ENCODE measurements around the gene SLA2. TPM values are rescaled to one million over a fixed set of nuclear protein-coding genes. Genes with fewer than 3 reads are reported as not detected.

The SLA2 gene
- total RNA-seq, 2 experiments from 2014 or later = 48.7 to 52.6 TPM

DNA sequence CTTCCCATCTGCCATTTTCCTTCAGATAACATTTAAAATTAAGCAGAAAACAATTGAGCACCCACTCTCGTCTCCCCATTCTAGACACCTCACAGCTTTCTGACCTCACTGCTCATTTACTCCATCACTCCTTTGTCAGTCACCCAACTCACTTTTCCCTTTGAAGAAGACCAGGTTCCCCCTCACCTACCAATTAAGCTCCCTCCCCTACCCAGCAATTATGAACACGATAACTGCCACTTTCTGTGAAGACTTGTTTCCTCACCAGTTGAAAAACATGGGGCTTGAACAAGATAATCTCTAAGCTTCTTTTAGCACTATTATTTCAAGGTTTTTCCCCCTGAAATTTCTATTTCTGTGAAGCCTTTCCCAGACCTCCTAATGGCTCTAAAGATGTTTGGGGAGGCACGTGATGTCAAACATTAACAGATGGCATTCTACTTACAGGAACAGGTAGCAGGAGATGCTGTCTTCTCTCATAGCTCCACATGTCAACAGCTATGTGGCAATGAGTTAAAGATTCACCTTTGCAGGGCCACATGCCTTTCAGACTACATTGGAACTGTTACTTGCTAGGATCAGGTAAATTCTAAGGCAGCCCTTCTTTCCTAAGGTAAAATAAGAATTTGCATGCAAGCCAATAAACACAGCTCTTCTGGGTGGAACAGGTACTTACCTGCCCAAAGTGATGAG is 24.8 kb upstream of the SLA2 start:
- H3K4me1 Mint-ChIP-seq = no peaks in the 10 kb centered on the region
- POLR2A ChIA-PET = no interaction called here
- CTCF ChIA-PET = interaction anchor here (1.2 to 1.5 kb wide), 3 partner anchors 84 to 114 kb away, joined by 3 read pairs; no protein-coding TSS in a partner anchor
- ATAC-seq (no peak), DNase-seq (no peak)
- H3K27me3 Mint-ChIP-seq = no peaks in the 10 kb centered on the region
- H3K9me3 Mint-ChIP-seq (ENCODE audit: low read depth) = no peaks in the 10 kb centered on the region
- H3K4me3 Mint-ChIP-seq = no peak overlapping the region
- peaks cover 3% of the 10 kb centered on the region for H3K36me3 Mint-ChIP-seq (ENCODE audit: low read depth)
- H3K27ac Mint-ChIP-seq = no peak overlapping the region
- intact Hi-C loops (cut with DNase I, micrococcal nuclease) = no loop called here

DNA sequence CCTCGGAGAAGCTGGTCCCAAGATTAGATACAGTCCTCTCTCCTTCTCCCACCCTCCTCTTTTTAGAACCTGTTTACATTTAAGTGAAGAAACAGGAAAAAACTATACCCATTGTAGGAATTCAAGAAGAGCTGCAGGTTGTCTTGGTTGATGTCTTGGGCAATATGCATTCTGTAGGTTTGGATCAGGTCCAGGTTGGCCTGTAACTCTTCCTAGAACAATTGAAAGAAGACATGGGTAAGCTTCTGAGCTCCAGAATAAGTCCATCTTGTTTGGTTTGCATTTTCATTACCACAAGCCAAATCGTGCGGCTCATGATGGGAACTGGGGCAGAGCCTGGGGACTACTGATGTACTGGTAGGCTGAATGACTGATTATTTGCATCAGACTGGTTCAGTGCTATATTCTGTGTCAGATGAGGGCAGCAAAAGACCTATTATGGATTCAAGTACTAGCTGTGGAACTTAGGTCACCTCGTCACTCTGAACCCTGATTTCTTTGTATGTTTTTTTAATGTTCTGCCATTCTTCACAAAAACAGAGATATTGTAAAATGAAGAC is 20.3 kb upstream of the SLA2 start:
- CTCF ChIA-PET = interaction anchor here (0.6 to 2.1 kb wide), 5 partner anchors 12 to 169 kb away, joined by 3 to 9 read pairs (median 4); no protein-coding TSS in a partner anchor
- POLR2A ChIA-PET = interaction anchor here (0.6 kb wide), 1 partner anchor 49 kb away, joined by 6 read pairs; no protein-coding TSS in a partner anchor
- intact Hi-C loops (cut with DNase I, micrococcal nuclease) = no loop called here
- H3K27me3 Mint-ChIP-seq = no peaks in the 10 kb centered on the region
- H3K4me1 Mint-ChIP-seq = no peaks in the 10 kb centered on the region
- ATAC-seq (no peak), DNase-seq (no peak)
- no peak overlapping the region for H3K4me3 Mint-ChIP-seq
- H3K27ac Mint-ChIP-seq = no peak overlapping the region
- peaks cover 6% of the 10 kb centered on the region for H3K36me3 Mint-ChIP-seq (ENCODE audit: low read depth)
- no peaks in the 10 kb centered on the region for H3K9me3 Mint-ChIP-seq (ENCODE audit: low read depth)

DNA sequence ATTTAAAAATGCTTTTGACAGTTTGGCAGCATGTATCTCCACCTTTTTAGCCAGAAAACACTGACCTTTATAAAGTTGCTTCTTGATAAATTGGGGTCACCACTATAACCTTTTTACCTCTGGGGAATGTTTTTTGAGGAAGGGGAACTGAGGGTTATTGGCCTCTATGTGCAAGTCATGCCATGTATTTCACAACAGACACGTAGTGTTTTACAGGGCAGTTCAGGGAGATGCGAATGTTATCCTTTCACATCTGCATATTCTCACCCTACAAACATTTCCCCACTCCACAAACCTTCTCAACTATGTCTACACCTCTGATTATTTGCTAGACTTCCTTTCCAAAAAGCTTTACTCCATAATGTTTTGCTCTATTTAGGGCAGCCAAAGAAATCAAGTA is 17.0 kb upstream of the SLA2 start:
- H3K27me3 Mint-ChIP-seq = no peaks in the 10 kb centered on the region

DNA sequence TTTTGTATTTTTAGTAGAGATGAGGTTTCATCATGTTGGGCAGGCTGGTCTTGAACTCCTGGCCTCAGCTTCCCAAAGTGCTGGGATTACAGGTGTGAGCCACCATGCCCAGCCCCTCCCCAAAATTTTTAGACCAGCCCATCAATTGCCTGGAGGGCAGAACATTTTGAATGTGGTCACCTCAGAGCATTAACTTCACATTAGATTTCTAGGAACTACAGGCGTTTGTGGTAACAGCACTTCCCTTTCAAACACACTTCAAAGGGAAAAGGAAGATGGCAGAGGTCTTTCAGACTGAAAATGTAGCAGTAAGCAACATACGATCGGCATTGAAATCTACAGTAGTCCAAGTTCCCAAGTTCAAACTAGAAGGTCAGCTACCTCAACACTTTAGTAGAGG is 12.3 kb upstream of the SLA2 start:
- no peak for DNase-seq
- CTCF ChIA-PET = interaction anchor here (0.7 to 0.8 kb wide), 2 partner anchors 10 to 116 kb away, joined by 3 read pairs; partner anchors contain the start of gene DSN1
- H3K36me3 Mint-ChIP-seq (ENCODE audit: low read depth) = peaks cover 3% of the 10 kb centered on the region

More for the DNA sequence above, 17.0 kb upstream of the SLA2 start:
- no peak overlapping the region for H3K4me3 Mint-ChIP-seq
- ATAC-seq (no peak), DNase-seq (no peak)
- ChIA-PET CTCF (no interaction called here), POLR2A (no interaction called here)
- intact Hi-C loops (cut with DNase I, micrococcal nuclease) = no loop called here
- peaks cover 6% of the 10 kb centered on the region for H3K36me3 Mint-ChIP-seq (ENCODE audit: low read depth)
- H3K27ac Mint-ChIP-seq = no peak overlapping the region
- peaks cover 12% of the 10 kb centered on the region for H3K4me1 Mint-ChIP-seq
- no peaks in the 10 kb centered on the region for H3K9me3 Mint-ChIP-seq (ENCODE audit: low read depth)

DNA sequence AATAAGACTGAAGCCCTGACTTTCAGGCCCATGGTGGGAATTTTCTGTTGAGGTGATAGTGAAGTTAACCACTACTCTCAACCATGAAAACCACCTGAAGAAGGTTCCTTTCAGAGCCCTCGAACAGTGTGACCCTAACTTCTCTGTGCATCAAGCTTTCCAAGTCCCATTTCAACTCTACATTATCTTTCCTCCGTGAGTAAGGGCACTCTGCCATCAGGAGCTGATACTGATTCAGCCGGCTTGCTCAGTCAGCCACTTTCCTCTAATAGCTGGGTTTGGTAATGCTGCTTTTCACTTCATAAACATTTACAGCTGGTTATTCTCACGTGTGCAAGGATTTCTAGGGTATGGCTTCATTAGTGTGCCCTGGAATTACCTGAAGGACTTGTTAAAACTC is 10.7 kb upstream of the SLA2 start:
- H3K4me3 Mint-ChIP-seq = no peak overlapping the region
- no peak overlapping the region for H3K27ac Mint-ChIP-seq
- peaks cover 15% of the 10 kb centered on the region for H3K4me1 Mint-ChIP-seq
- intact Hi-C loops (cut with DNase I, micrococcal nuclease) = no loop called here
- CTCF ChIA-PET = interaction anchor here (1.1 kb wide), 2 partner anchors 55 to 152 kb away, joined by 3 read pairs; no protein-coding TSS in a partner anchor
- ATAC-seq (no peak), DNase-seq (no peak)
- POLR2A ChIA-PET = no interaction called here
- H3K27me3 Mint-ChIP-seq = no peaks in the 10 kb centered on the region
- H3K36me3 Mint-ChIP-seq (ENCODE audit: low read depth) = peaks cover 8% of the 10 kb centered on the region
- H3K9me3 Mint-ChIP-seq (ENCODE audit: low read depth) = no peaks in the 10 kb centered on the region

More for the DNA sequence above, 12.3 kb upstream of the SLA2 start:
- no peak overlapping the region for H3K4me3 Mint-ChIP-seq
- peaks cover 15% of the 10 kb centered on the region for H3K4me1 Mint-ChIP-seq
- H3K9me3 Mint-ChIP-seq (ENCODE audit: low read depth) = no peaks in the 10 kb centered on the region
- POLR2A ChIA-PET = interaction anchor here (0.6 to 0.7 kb wide), 2 partner anchors 317 to 1108 kb away, joined by 3 to 8 read pairs; no protein-coding TSS in a partner anchor
- intact Hi-C loops (cut with DNase I, micrococcal nuclease) = no loop called here
- H3K27me3 Mint-ChIP-seq = no peaks in the 10 kb centered on the region
- peak overlapping the region; percentile 23 for H3K27ac Mint-ChIP-seq
- peak; percentile 42 for ATAC-seq

DNA sequence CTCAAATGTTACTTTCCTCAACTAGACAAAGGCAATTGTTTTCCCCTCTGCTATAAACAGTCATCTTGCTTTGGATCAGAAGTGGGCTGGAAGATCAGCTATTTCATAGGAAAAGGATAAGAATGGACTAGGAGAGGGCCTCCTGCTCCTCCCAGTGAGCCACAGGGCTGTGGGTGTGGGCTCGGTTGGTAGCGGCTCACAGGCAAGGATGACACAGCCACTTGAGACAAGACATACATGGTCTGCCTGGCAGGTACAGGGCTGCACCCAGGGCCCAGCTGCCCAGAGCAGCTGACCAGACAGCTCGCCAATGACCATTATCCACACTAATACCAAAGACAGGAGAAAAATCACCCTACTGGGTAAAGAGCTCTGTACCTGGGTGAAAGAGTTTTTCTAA is 9.0 kb upstream of the SLA2 start:
- no peak overlapping the region for H3K27ac Mint-ChIP-seq
- H3K36me3 Mint-ChIP-seq (ENCODE audit: low read depth) = peaks cover 12% of the 10 kb centered on the region
- no peaks in the 10 kb centered on the region for H3K27me3 Mint-ChIP-seq
- CTCF ChIA-PET = interaction anchor here (0.6 to 1.6 kb wide), 4 partner anchors 9 to 181 kb away, joined by 3 to 5 read pairs (median 3); partner anchors contain the start of gene SLA2
- H3K9me3 Mint-ChIP-seq (ENCODE audit: low read depth) = no peaks in the 10 kb centered on the region
- intact Hi-C loops (cut with DNase I, micrococcal nuclease) = no loop called here
- POLR2A ChIA-PET = interaction anchor here (0.6 to 1.3 kb wide), 2 partner anchors 9 to 183 kb away, joined by 3 read pairs; partner anchors contain the start of gene SLA2
- H3K4me3 Mint-ChIP-seq = no peak overlapping the region
- H3K4me1 Mint-ChIP-seq = peaks cover 15% of the 10 kb centered on the region
- ATAC-seq (no peak), DNase-seq (no peak)

DNA sequence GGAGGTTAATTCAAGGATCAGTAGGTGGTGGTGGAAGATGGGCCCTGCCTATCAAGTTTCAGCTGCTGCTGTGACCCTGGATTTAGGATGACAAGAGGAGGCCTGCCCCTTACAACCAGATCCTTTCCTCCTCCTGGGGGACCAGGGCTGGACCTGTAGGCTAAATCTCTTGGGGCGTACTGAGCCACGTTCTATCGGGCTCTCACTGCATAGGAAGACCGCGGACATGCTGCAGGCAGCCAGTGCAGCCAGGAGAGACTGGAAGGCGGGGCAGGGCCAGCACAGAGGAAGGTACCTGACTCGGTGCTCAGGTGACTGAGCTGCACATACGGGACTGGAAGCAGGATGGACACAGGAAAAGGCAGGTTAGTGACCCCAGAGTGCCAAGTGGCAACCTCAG is 8.5 kb upstream of the SLA2 start:
- peaks cover 15% of the 10 kb centered on the region for H3K4me1 Mint-ChIP-seq
- no peaks in the 10 kb centered on the region for H3K9me3 Mint-ChIP-seq (ENCODE audit: low read depth)
- ChIA-PET POLR2A (interaction anchor here (0.6 to 1.3 kb wide), 2 partner anchors 8 to 182 kb away, joined by 3 read pairs; partner anchors contain the start of gene SLA2), CTCF (interaction anchor here (0.8 to 1.6 kb wide), 3 partner anchors 9 to 181 kb away, joined by 3 to 5 read pairs (median 3); partner anchors contain the start of gene SLA2)
- DNase-seq (no peak), ATAC-seq (no peak)
- H3K27me3 Mint-ChIP-seq = no peaks in the 10 kb centered on the region
- H3K27ac Mint-ChIP-seq = no peak overlapping the region
- intact Hi-C loops (cut with DNase I, micrococcal nuclease) = no loop called here
- no peak overlapping the region for H3K4me3 Mint-ChIP-seq
- peaks cover 12% of the 10 kb centered on the region for H3K36me3 Mint-ChIP-seq (ENCODE audit: low read depth)

DNA sequence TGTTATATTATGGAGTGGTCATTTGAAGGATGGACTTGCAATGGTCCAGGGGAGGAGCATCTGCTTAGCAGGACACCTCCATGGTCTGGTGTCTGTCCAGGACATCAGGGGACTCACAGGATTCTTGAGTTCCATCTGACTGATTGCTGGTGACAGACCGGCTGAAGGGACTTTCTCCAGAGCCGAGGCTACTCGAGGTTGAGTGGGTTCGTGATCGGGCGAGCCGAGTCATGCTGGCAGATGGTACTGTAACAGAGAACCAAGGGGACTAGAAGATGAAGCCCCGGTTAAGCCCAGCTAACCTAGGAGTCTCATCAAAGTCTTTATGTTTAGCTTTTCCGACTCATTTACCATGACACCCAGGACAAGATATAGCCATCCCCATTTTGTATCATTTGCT is 7.5 kb upstream of the SLA2 start:
- H3K36me3 Mint-ChIP-seq (ENCODE audit: low read depth) = peaks cover 10% of the 10 kb centered on the region
- H3K27ac Mint-ChIP-seq = no peak overlapping the region
- CTCF ChIA-PET = no interaction called here
- H3K27me3 Mint-ChIP-seq = no peaks in the 10 kb centered on the region
- peaks cover 7% of the 10 kb centered on the region for H3K4me1 Mint-ChIP-seq
- no peak overlapping the region for H3K4me3 Mint-ChIP-seq
- DNase-seq = no peak
- POLR2A ChIA-PET = no interaction called here
- no peaks in the 10 kb centered on the region for H3K9me3 Mint-ChIP-seq (ENCODE audit: low read depth)
- intact Hi-C loops (cut with DNase I, micrococcal nuclease) = no loop called here
- ATAC-seq = no peak

DNA sequence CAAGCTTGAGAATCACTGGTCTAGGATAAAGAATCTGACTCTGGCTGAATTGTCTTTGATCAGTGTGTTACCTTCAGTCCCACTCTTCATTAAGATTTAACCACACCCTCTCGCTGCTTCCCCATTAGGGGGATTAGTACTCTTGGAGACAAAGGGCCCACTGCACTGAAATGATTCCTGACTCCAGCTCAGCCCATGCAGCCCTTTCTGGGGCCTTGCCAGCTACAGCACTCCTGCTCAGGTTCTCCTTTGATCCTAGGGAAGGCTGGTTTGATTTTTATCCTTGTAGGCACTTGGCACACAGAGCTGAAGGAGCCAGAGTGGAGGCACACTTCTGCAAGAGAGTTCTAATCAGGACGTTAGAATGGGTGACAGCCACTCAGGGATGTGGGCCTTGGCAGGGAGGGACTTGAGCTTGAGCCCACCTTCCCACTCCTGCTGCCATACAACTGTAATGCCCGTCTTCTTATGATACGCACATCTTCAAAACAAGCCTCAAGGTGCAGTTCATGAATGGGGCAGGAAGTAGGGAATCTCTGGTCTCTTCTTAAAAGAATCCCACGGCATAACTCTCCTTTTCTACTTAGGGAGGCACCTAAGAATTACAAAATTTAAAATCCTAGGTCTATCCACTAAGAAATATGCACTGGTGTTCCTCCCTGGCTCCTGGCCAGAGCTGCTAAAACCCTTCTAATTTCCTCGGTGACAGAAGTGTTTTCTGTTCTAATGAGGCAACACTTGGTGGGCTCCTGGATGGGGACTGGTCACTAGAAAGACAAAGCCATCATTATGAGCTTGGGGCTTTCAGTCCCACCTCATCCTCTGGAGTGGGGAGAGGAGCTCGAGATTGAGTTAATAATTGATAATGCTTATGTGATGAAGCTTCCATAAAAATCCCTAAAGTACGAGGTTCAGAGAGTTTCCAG is 1.5 kb upstream of the SLA2 start:
- peak overlapping the region; percentile 45 for H3K27ac Mint-ChIP-seq
- peaks cover 36% of the 10 kb centered on the region for H3K4me1 Mint-ChIP-seq
- no peaks in the 10 kb centered on the region for H3K27me3 Mint-ChIP-seq
- ChIA-PET CTCF (interaction anchor here (0.5 to 0.8 kb wide), 2 partner anchors 42 to 80 kb away, joined by 3 read pairs; no protein-coding TSS in a partner anchor), POLR2A (interaction anchor here (0.5 to 0.7 kb wide), 3 partner anchors 8 to 684 kb away, joined by 3 to 6 read pairs (median 3); no protein-coding TSS in a partner anchor)
- DNase-seq (no peak), ATAC-seq (no peak)
- no peaks in the 10 kb centered on the region for H3K9me3 Mint-ChIP-seq (ENCODE audit: low read depth)
- peak overlapping the region; percentile 25 for H3K4me3 Mint-ChIP-seq
- intact Hi-C loops (cut with DNase I, micrococcal nuclease) = no loop called here
- H3K36me3 Mint-ChIP-seq (ENCODE audit: low read depth) = peaks cover 23% of the 10 kb centered on the region

DNA sequence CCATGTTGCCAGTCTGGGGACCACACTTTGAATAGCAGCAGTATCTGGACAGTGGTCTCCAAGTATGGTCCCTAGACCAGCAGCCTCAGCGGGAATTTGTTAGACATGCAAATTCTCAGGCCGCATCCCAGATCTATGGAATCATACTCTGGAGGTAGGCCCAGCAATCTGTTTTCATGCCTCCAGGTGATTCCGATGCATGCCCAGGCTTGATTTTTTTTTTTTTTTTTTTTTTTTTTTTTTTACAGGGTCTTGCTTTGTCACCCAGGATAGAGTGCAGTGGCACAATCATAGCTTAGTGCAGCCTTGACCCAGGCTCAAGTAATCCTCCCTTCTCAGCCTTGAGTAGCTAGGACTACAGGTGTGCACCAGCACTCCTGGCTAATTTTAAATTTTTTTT is 682 bp upstream of the SLA2 start:
- Mint-ChIP-seq H3K27ac (peak overlapping the region; percentile 99), H3K4me1 (peaks cover 41% of the 10 kb centered on the region), H3K27me3 (no peaks in the 10 kb centered on the region), H3K4me3 (peak overlapping the region; percentile 81), H3K9me3 (ENCODE audit: low read depth) (no peaks in the 10 kb centered on the region), H3K36me3 (ENCODE audit: low read depth) (peaks cover 24% of the 10 kb centered on the region)
- DNase-seq = no peak
- POLR2A ChIA-PET = interaction anchor here (0.5 to 1.3 kb wide), 3 partner anchors 8 to 343 kb away, joined by 3 read pairs; no protein-coding TSS in a partner anchor
- CTCF ChIA-PET = interaction anchor here (1.2 to 1.3 kb wide), 3 partner anchors 34 to 89 kb away, joined by 3 to 6 read pairs (median 4); no protein-coding TSS in a partner anchor
- intact Hi-C loops (cut with DNase I, micrococcal nuclease) = loop anchor here in 1 of 2 experiments (1.0 kb wide), 1 partner anchor 74 kb away; no protein-coding TSS in a partner anchor
- ATAC-seq = no peak
